Neural crest cell (in vitro differentiated cells): ENCODE data around the gene SNCA. TPM values are rescaled to one million over a fixed set of nuclear protein-coding genes. Genes with fewer than 3 reads are reported as not detected.

Source experiments
- DNase-seq: peaks from one replicate; pipeline ENCODE4 v3.0.0; 2021; ENCODE audit warnings: low read depth, mixed read lengths, low spot score
- H3K27ac Mint-ChIP-seq: one replicate; pipeline ENCODE4 v1.8.0; 2021; ENCODE audit warnings: mild to moderate bottlenecking, mixed read lengths; ENCODE audit not compliant: unreplicated experiment
- H3K27me3 Mint-ChIP-seq: 2 replicates; pipeline ENCODE4 v1.8.0; 2021; ENCODE audit warnings: low read depth, mild to moderate bottlenecking, mixed read lengths
- H3K36me3 Mint-ChIP-seq: 2 replicates; pipeline ENCODE4 v1.8.0; 2021; ENCODE audit warnings: low read depth, mild to moderate bottlenecking, mixed read lengths
- H3K4me1 Mint-ChIP-seq: 2 replicates; pipeline ENCODE4 v1.8.0; 2021; ENCODE audit warnings: mixed read lengths
- H3K4me3 Mint-ChIP-seq: one replicate; pipeline ENCODE4 v1.8.0; 2021; ENCODE audit warnings: mild to moderate bottlenecking, mixed read lengths
- H3K9me3 Mint-ChIP-seq: 2 replicates; pipeline ENCODE4 v1.8.0; 2021; ENCODE audit warnings: mixed read lengths
- total RNA-seq: library from RNA; stranded (reverse); gene quantifications from 2 replicates; pipeline ENCODE4 v1.2.1, GENCODE V29; 2021
- TF ChIP-seq, protein P1 (sequence below): fragments of 200-600 bp; sonication (generic); conservative IDR thresholded peaks from 2 replicates; pipeline ENCODE4 v1.5.0; 2021; ENCODE audit warnings: antibody characterized with exemption, mild to moderate bottlenecking

Gene SNCA
- total RNA-seq, 1 donor from 2014 or later = 29.6 TPM

DNA sequence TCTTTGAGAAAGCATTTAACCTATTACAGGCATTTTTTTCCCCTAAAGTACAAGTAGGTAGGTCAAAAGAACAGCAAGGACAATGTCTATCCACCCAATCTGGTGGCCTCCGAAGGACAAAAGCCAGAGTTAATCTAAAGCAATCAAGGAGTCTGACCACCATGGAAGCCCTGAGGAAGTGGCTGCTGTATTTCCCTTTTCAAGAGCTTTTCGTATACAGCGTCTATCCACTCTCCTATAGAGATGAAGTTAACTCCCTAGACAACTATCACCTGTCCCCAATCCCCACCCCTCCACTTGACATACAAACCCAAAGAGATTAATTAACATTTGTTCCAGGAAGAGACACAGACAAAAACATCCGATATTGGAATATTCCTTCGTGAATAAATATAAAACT lies 85.5 kb downstream of the SNCA start:
- H3K36me3 Mint-ChIP-seq = no peaks in the 10 kb centered on the region
- TF ChIP-seq, protein P1, sequence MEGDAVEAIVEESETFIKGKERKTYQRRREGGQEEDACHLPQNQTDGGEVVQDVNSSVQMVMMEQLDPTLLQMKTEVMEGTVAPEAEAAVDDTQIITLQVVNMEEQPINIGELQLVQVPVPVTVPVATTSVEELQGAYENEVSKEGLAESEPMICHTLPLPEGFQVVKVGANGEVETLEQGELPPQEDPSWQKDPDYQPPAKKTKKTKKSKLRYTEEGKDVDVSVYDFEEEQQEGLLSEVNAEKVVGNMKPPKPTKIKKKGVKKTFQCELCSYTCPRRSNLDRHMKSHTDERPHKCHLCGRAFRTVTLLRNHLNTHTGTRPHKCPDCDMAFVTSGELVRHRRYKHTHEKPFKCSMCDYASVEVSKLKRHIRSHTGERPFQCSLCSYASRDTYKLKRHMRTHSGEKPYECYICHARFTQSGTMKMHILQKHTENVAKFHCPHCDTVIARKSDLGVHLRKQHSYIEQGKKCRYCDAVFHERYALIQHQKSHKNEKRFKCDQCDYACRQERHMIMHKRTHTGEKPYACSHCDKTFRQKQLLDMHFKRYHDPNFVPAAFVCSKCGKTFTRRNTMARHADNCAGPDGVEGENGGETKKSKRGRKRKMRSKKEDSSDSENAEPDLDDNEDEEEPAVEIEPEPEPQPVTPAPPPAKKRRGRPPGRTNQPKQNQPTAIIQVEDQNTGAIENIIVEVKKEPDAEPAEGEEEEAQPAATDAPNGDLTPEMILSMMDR = no peak
- H3K27me3 Mint-ChIP-seq = no peaks in the 10 kb centered on the region
- H3K27ac Mint-ChIP-seq = no peak overlapping the region
- no peak for DNase-seq
- no peak overlapping the region for H3K4me3 Mint-ChIP-seq
- no peaks in the 10 kb centered on the region for H3K9me3 Mint-ChIP-seq
- peaks cover 14% of the 10 kb centered on the region for H3K4me1 Mint-ChIP-seq

GRCh38 chr4:89746377-89746776 lies 90.6 kb downstream of the SNCA start:
- Mint-ChIP-seq H3K4me3 (no peak overlapping the region), H3K9me3 (no peaks in the 10 kb centered on the region), H3K36me3 (no peaks in the 10 kb centered on the region), H3K27me3 (no peaks in the 10 kb centered on the region), H3K4me1 (no peaks in the 10 kb centered on the region), H3K27ac (no peak overlapping the region)
- no peak for DNase-seq
- TF ChIP-seq, protein P1 = no peak

- Mint-ChIP-seq H3K27me3 (no peaks in the 10 kb centered on the region), H3K36me3 (peaks cover 2% of the 10 kb centered on the region), H3K4me1 (no peaks in the 10 kb centered on the region), H3K4me3 (no peak overlapping the region), H3K9me3 (no peaks in the 10 kb centered on the region), H3K27ac (no peak overlapping the region)
- no peak for DNase-seq
- TF ChIP-seq, protein P1 = no peak
Measured at GRCh38 chr4:89745708-89746107, 91.3 kb downstream of the SNCA start.

- DNase-seq = no peak
- Mint-ChIP-seq H3K36me3 (peaks cover 2% of the 10 kb centered on the region), H3K4me3 (no peak overlapping the region), H3K9me3 (no peaks in the 10 kb centered on the region), H3K4me1 (no peaks in the 10 kb centered on the region), H3K27me3 (no peaks in the 10 kb centered on the region), H3K27ac (no peak overlapping the region)
- TF ChIP-seq, protein P1 = no peak
Measured at GRCh38 chr4:89744914-89745313, 92.0 kb downstream of the SNCA start.

DNA sequence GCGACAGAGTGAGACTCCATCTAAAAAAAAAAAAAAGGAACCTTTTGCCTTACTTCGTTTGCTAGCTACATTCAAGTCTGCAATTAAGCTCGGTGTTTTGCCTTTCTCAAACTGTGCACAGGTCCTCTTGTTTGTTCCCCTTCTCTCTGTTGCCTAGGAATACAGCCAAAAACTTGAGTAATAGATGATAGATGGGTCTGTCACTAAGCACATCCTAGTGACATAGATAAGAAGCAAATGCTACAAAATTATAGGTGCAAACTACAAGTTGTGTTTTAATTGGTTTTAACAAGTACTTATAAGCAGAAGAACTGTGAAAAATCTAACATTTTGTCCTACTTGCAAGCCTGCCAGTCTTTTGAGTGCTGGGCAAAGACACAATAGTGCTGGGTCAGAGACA lies 95.2 kb downstream of the SNCA start:
- Mint-ChIP-seq H3K27me3 (no peaks in the 10 kb centered on the region), H3K9me3 (peaks cover 4% of the 10 kb centered on the region), H3K4me3 (no peak overlapping the region), H3K4me1 (no peaks in the 10 kb centered on the region), H3K36me3 (peaks cover 8% of the 10 kb centered on the region), H3K27ac (no peak overlapping the region)
- TF ChIP-seq, protein P1 = no peak
- no peak for DNase-seq
